HG02763 (cell line): Measurements from ENCODE around the gene ADCY3.
A peak's percentile ranks its signal among the peaks of the same experiment; 100 is the strongest.
"Not testable (repeated sequence)": the region's sequence is repeated elsewhere in the genome, so short reads cannot be mapped to it uniquely, and the experiment has no call there.

ENCODE experiments used
- ATAC-seq: cut with Tn5 transposase; IDR thresholded peaks from one replicate; pipeline ENCODE4 v1.9.1; 2021; ENCODE audit warnings: mild to moderate bottlenecking, moderate library complexity; ENCODE audit not compliant: unreplicated experiment

Gene ADCY3

DNA sequence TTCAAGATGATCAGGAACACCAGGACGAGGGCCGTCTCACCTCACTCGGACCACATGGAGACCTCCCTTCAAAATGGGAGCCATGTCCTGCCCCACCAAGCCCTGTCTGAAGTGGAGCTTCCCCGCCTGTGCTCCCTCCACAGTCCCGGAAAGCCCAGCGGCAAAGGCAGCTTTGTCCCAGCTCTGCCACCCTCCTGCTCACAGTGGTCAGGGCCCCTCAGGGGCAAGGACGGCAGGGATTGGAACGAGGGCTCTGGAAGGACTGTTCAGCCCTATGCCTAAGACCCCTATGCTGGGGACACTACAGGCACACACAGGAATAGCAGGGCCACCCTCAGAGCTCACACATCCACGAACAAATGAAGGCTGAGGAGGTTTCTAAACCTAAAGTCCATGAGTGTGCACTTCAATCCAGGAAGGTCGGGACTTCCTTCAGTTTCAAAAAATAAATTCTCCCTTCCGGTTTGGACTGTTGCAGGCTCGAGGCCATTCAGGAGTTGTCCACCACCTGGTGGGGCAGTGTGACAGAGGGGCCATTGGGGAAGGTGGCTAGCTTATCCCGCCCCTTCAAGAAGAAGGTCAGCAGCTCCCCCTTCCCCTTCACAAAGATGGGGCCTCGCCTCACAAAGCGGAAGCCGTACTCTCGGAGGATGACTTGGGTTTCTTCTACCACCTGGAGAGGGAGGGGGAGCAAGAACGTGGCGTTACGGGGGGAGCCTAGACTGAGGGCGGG lies 100.4 kb downstream of the ADCY3 start:
- no peak for ATAC-seq

DNA sequence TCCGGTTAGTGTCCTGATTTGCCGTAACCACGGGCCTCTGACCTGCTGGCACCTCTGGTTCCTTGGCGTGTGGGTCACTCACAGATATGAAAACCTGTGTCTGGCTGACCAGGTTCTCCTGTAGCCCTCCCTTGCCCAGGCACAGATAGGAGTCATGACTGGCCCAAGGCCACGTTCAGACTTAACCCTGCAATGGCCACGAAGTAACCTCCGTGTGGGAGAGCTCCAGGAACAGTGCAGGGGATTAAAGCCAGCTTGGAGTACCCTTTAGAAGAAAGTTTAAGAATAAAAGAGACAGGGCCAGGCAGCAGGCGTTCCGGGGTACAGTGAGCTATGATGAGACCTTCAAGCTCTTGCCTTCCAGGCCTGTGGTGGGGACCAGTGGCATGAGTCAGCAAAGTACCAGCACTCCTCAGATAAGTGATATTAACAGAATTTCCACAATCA lies 101.3 kb downstream of the ADCY3 start:
- ATAC-seq: no peak

DNA sequence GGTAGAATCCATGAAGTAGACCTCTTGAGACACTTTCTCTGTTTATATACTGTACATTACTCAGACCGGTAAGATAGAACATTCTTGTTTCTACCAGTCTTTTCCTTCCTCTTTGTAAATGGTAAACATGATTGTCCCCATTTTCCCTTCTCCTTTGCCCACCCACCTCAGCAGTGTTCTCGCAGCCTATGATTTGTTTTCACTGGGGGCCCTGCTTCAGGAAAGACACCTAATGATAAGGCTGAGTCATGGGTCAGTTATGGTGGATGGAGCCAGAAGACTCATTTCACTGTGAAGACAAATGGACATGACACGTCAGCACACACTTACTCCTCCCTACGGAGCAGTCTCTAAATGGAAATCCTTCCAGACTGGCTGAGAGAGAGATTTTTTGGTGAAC lies 103.2 kb downstream of the ADCY3 start:
- ATAC-seq: no peak

DNA sequence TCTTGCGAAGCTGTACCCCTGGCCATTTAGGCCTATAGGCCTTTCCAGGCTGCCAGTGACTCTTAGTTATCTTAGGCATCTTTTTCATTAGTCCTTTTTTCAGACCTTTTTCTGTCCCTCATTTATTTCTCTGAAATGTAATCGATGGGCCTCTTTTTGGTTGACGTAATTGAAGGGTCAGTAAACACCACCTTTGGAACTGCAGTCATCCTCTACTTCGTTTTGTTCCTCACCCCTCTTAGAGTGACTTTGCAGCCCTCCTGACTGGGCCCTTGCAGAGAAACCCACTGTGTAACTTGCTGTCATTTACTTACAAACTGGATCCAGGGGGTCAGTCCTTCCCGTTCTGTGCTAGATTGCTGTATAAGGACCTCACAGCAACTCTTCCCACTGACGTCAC lies 103.6 kb downstream of the ADCY3 start:
- no peak for ATAC-seq

DNA sequence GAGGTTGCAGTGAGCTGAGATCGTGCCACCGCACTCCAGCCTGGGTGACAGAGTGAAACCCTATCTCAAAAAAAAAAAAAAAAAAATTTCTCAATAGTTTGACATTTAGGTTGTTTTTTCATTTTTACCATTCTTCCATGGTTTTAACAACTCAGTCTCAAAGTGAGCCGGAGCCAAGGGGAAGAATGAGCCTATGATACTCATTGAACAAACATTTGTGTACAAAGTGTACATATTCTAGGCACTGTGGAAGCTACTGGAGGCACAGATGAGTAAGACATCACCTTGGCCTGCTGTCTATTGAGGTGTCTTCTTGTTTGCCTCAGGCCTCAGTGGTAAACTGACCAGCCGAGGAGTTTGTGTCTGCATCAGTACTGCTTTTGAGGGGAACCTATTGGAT lies 104.9 kb downstream of the ADCY3 start:
- ATAC-seq: no peak

DNA sequence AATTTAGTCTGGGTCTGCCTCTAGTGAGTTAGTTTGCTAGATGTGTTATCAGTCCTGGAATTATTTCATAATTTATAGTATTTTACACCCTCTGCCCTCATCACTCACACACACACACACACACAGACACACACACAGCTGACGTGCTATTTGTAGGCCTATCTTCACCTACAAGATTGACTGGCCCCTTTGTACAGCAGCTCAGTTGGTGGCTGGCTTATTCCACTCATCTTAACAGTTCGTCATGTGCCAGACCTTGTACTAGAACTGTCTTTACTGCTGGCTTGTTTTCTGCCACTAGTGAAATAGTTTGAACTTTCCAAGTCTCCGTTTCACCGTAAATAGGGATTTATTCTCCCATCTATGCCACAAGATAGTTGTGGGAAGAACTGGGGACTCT lies 105.5 kb downstream of the ADCY3 start:
- ATAC-seq: no peak

DNA sequence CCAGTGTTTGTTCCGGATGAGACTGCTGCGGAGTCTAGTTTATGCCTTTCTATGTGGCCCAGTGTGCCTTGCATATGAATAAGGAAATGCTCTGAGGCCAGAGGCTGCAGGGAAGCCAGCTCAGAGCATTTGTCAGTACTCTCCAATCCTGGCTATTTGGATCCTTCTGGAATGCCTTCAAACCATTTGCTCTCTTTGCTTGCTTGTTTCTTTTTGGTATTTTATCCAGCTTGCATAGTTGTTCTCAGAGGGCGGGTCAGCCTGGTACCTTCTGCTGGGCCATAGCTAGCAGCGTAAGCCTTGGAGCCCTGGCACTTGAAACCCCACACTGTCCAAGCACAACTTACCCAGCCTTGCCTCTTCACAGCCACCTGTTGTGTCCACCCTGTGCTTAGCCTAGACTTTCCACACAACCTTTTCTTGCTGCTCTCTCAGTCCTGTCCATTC lies 106.3 kb downstream of the ADCY3 start:
- ATAC-seq: no peak

DNA sequence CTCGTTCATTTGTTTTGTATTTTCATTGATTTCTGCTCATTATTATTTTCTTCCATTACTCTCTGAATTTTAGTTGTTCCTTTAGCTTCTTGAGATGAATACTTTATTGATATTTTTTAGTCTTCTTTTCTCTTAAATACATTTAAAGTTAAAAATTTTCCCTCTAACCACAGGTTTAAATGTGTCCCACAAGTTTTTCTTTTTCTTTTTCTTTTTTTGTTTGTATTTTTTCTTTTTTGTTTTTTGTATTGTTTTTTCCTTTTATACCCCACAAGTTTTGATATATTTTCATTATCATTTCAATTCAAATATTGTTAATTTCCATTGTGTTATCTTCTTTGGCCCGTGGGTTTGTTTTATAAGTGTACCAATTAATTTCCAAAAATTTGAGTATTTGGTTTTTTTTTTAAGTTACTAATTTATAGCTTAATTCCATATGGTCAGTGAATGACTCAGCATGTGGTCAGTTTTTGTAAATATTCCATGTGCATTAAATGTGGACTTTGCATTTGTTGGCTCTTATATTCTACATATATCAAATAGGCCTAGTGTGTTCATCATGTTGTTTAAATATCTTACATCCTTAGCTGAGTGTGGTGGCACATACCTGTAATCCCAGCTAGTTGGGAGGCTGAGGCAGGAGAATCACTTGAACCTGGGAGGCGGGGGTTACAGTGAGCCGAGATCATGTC lies 110.6 kb downstream of the ADCY3 start:
- ATAC-seq: no peak

DNA sequence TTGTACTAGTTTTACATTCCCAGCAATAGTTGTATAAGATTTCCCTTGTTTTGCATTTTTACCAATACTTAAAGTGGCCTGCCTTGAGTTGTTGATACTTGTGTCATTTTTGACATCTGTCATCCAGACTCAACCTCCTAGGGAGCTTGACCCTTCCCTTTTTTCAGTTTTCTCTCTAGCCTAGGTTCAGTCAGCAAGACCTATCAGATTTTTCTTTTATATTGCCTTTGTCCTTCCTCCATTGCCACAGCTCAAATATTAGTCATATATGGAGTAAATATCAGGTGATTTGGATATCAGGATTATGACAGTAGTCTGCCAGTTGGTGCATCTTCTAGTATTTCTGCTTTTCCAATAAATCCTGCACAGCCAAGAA lies 113.4 kb downstream of the ADCY3 start:
- no peak for ATAC-seq

DNA sequence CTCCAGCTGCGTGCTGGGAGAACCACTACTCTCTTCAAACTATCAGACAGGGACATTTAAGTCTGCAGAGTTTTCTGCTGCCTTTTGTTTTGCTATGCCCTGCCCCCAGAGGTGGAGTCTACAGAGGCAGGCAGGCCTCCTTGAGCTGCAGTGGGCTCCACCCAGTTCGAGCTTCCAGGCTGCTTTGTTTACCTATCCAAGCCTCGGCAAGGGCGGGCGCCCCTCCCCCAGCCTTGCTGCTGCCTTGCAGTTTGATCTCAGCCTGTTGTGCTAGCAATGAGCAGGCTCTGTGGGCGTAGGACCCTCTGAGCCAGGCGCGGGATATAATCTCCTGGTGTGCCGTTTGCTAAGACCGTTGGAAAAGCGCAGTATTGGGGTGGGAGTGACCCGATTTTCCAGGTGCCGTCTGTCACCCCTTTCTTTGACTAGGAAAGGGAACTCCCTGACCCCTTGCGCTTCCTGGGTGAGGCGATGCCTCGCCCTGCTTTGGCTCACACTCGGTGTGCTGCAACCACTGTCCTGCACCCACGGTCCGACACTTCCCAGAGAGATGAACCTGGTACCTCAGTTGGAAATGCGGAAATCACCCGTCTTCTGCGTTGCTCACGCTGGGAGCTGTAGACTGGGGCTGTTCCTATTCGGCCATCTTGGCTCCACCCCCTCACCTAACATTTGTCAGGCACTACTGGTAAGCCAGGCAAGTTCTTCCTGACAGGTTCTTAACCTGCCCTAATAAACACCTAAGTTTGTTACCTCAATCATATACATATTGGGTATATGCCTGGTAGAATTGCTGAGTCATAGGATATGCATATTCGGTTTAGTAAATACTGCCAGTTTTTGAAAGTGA lies 114.0 kb downstream of the ADCY3 start:
- not testable (repeated sequence) for ATAC-seq

DNA sequence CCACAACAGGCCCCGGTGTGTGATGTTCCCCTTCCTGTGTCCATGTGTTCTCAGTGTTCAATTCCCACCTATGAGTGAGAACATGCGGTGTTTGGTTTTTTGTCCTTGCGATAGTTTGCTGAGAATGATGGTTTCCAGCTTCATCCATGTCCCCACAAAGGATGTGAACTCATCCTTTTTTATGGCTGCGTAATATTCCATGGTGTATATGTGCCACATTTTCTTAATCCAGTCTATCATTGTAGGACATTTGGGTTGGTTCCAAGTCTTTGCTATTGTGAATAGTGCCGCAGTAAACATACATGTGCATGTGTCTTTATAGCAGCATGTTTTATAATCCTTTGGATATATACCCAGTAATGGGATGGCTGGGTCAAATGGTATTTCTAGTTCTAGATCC lies 119.5 kb downstream of the ADCY3 start:
- ATAC-seq: not testable (repeated sequence)

DNA sequence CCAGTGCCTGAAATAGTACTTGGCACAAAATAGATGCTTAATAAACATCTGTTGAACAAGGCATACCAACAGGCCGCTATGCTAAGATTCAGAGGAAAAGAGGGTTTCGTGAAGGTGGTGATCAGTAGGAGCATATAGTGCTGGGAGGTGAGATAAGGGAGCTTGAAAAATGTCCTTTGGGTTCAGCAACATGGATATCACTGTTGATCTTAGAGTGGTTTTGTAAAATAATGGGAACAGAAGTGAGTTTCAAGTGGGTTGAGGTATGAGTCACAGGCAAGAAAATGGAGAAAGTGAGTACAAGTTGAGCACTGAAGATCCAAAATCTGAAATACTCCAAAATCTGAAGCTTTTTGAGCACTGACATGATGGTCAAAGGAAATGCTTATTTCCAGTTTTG lies 122.4 kb downstream of the ADCY3 start:
- ATAC-seq: no peak

DNA sequence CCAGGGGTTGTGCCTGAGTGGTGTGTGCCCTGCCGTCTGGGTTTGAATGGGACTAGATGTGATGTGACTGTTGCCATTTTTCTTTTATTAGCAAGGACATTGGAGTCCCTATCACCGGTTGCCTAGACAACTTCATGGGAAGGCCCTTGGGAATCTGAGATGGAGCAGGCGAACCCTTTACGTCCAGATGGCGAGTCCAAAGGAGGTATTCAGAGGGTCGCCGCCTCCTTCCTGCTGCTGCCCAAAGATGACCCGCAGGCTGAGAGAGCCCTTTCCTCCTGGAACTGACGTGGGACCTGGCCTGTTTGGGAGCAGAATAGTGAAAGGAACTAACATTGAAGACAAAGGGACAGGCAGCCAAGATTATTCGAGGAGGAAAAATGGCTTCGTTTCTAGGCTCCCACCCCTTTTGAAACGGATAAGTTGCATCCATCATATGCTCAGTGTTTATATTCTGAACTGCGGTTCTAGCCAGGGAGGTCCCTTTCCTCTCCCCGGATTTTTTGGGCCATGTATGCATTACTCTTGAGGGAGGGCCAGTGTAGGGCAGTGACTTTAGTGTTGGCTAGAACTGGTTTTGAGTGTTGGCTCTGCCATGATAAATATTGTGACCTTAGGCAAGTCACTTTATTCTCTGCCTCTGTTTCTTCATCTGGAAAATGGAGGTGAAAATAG lies 126.1 kb downstream of the ADCY3 start:
- no peak for ATAC-seq

DNA sequence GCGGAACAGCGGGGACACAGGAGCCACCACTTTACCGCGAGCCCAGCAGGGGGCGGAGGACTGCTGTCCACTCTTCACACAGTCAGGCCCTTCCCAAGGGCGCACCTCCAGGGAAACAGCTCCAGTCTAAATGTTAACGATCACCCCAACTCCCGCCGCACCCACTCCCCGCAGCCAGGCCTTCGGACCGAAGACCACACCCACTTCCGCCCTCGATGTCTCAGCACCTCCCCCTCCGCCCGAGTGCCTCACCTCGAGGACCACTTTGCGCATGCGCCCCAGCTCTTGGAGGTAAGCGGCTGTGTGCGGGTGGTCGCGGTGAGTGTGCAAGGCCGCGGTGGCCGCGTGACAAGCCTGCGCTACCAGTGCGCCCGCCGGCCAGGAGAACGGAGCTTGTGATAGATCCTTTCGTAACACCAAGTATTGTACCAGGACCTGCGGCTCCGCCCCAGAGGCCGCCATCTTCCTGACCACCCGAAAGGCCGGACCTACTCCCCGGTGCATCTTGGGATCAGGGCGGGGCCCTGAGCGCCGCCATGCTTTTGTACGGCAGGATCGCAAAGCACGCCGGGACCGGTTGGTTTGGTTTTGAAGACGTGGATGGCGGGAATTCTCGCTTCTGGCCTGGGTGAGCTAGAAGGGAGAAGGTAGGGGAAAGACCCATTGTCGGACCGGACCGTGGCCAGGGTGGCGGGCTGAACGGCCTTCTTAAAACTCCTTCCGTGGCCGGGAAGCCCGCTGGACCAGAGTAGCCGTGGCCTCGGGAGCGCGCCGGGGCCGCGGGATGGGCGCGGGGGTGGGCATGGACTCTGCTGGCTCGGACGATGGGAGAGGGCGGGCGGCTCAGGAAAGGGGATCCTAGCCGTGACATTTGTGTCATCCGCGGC lies 126.9 kb downstream of the ADCY3 start, which contains the start of the genes CENPO and PTRHD1:
Gene CENPO (plus strand): TSS at position 552 of the 887 bp plus-strand sequence. CDS start 495 bp downstream, outside the sequence.
Gene PTRHD1 (minus strand): TSS at position 518 of the 887 bp plus-strand sequence. CDS start 14 bp downstream, at position 504.
- ATAC-seq: peak; percentile 94

DNA sequence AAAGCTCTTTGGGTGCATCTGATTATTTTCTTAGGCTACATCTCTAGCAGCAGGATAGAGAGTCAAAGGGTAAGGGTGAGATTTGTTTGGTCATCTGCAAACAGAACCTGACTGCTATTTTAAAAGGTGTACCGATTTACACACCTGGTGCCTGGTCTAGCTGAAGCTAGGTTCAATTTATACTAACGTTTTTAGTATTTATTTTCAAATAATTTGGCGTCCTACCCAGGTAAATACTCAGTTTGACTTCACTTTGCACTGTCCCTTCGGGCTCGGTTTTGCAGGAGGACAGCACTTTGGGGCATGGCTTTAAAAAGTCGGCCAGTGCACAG lies 127.5 kb downstream of the ADCY3 start:
- ATAC-seq: no peak

DNA sequence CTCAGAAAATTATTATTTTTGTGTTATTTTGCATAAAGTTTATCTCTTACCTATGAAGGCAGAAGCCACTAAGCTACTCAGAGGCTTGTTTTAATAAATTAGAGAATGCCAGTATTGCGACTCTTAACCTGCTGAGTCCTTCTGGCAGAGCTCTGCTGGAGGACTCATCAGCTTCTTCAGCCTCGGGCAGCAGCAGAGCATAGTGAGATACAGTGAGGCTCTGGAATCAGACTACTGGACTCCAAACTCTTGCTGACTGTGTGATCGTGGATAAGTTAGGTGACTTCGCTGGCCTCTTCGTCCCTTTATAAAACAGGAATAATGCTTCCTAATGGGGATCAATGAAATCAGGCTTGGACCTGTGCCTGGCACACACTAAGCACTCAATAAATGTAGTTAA lies 128.6 kb downstream of the ADCY3 start:
- no peak for ATAC-seq

DNA sequence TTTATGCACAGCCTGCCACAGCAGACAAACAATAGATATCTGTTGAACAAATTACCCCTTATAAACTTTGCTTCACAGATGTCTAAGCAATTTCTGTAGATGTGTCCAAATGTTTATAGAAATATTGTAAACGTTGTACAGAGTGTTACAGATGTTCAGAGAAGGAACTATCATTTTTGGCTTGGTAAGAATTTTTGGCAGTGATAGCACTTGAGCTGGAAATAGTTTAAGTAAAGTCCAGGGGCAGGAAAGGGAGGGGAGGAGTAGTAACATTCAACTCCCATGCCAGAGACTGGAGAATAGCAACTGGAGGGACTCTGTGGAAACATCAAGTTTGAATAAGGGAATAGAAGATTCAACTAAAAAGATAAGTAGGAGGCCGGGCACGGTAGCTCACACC lies 131.2 kb downstream of the ADCY3 start:
- ATAC-seq: no peak

DNA sequence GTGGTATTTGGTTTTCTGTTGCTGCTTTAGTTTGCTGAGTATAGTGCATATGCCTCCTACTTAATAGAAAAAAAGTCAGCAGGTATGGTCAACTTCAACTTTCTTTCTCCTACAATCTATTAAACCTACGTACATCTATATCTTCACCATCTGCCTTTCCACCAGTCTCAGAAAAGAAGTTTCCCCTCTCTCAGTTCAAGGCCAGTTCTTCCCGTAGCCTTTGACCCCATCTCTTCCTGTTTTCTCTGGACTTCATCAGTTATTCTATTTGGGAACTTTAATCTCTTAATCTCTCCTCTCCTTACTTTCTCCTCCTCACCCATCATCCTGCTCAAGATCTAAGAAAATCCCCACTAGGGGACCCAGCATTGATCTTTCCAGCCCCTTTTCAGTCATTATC lies 132.5 kb downstream of the ADCY3 start:
- no peak for ATAC-seq

DNA sequence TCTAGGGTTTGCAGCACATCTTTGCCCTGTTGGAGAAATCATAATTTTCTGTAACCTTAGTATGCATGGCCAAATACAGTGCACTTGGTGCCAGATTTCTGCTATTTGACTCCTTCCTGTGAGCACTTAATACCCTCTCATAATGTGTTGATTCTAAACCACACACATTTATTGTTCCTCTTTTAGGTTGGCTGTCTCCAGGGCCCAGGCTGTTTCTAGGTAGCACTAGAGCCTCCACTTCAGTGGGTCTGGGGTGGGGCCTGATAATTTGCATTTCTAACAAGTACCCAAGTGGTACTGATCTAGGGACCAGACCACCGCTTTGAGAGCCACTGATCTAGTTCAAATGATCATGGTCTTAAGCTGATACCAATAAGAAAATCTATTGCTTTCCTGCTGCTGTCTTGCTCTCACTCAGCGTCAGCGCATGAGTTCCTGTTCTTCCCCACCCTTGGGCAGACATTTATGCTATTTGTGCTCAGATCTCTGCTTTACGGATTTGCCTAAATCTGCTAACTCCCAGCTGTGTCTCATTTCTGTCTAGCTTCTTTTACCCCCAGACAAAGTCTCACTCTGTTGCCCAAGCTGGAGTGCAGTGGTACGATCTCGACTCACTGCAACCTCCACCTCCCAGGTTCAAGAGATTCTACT lies 134.2 kb downstream of the ADCY3 start:
- no peak for ATAC-seq
